A549 (cell line): ENCODE results near the gene BOD1L1.

ENCODE experiments used
- FOSB ChIP-seq: fragments of 250-450 bp; sonication (Bioruptor Pico); IDR thresholded peaks from 2 replicates; pipeline ENCODE4 v1.5.0; 2020; ENCODE audit warnings: mild to moderate bottlenecking, moderate library complexity
- POLR2A ChIP-seq: IDR thresholded peaks from 2 replicates; pipeline ENCODE4 v1.6.1; 2012; ENCODE audit warnings: mild to moderate bottlenecking, low read length
- TF ChIP-seq, protein P1 (sequence below): IDR thresholded peaks from 2 replicates; pipeline ENCODE4 v1.6.1; 2012; ENCODE audit warnings: low read depth, borderline replicate concordance

GRCh38 chr4:13562876-13563275 is 64.6 kb downstream of the BOD1L1 start:
- TF ChIP-seq, protein P1, sequence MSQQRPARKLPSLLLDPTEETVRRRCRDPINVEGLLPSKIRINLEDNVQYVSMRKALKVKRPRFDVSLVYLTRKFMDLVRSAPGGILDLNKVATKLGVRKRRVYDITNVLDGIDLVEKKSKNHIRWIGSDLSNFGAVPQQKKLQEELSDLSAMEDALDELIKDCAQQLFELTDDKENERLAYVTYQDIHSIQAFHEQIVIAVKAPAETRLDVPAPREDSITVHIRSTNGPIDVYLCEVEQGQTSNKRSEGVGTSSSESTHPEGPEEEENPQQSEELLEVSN: no peak
- TF ChIP-seq POLR2A: no peak
- no peak for TF ChIP-seq FOSB (CRISPR knock-in tag)
